ENCODE data around the gene STK40. TPM values are rescaled to one million over a fixed set of nuclear protein-coding genes. Genes with fewer than 3 reads are reported as not detected.

The STK40 gene
- total and polyA plus RNA-seq, 9 of the 15 experiments (the other 6 are each of a cell fraction or from before 2014, with no cell fraction given): 0.69 to 94.3 (median 39.1) TPM

DNA sequence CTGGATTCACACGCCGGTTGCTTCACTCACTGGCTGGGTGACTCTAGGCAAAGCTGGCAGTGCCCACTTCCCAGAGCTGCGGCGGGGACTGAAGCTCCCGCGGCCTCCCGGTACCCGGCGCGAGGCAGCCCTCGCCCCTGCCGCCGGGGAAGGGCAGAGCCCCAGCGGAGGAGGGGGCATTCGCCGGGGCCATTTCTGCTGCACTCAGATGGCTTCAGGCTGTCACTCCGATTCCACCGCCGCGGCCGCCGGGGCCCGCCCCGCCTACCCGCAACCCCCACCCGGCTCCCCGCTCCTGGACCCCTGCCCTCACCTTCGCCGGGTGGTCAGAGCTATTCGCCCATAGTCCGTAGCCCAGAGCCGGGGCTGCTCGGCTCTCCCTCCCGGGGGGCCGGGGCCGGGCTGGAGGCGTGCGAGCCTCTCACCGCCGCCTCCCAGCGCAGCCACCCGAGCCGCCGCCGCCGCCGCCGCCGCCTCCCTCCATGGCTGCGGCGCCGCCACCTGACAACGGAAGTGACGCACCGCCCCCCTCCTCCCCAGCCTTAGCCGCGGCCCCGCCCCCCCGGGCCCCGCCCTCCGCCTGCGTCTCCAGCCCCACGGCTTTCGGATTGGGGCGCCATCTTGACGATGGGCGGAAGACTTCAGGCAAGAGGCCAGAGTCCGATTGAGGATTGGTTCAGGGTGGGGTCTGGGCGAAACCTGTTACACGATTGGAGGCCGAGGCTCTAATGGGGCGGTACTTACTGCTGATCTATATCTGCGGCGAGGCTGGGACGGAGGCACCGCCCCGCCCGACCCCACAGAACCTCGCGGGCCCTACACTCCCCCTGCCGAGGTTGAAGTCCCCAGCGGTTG lies at the start of gene STK40 (continued):
- TF ChIP-seq ZNF3 (CRISPR knock-in tag; IDR thresholded peaks at IDR 0.05) (no peak), CAMTA2 (CRISPR knock-in tag; conservative IDR thresholded peaks at IDR 0.05) (no peak), ASH1L (IDR thresholded peaks at IDR 0.05; ENCODE audit: borderline replicate concordance, low read depth, partially characterized antibody) (peak; percentile 99), ZFPM2 (CRISPR knock-in tag; IDR thresholded peaks at IDR 0.05) (no peak), ADNP (tag; IDR thresholded peaks at IDR 0.05) (no peak), ZBED1 (IDR thresholded peaks at IDR 0.05) (no peak), FOS (IDR thresholded peaks at IDR 0.05; ENCODE audit: extremely low read depth, insufficient read length) (peak; percentile 97), OTX1 (CRISPR knock-in tag; IDR thresholded peaks at IDR 0.05) (no peak), MED1 (CRISPR knock-in tag; IDR thresholded peaks at IDR 0.05; ENCODE audit: borderline replicate concordance) (no peak), CBFA2T2 (conservative IDR thresholded peaks at IDR 0.05) (no peak), NUFIP1 (IDR thresholded peaks at IDR 0.05; ENCODE audit: partially characterized antibody) (no peak), NKRF (IDR thresholded peaks at IDR 0.05; ENCODE audit: borderline replicate concordance) (0 out of 2 replicates have a peak, but pooled peaks have one; percentile 14), ESRRB (CRISPR knock-in tag; IDR thresholded peaks at IDR 0.05; ENCODE audit: borderline replicate concordance) (no peak), HCFC1 (IDR thresholded peaks at IDR 0.05; ENCODE audit: low read depth, low read length) (peak; percentile 95), TSHZ1 (CRISPR knock-in tag; IDR thresholded peaks at IDR 0.05) (no peak), ZNF79 (CRISPR knock-in tag; IDR thresholded peaks at IDR 0.05; ENCODE audit: low read depth) (no peak)
- TF ChIP-seq, protein P1, sequence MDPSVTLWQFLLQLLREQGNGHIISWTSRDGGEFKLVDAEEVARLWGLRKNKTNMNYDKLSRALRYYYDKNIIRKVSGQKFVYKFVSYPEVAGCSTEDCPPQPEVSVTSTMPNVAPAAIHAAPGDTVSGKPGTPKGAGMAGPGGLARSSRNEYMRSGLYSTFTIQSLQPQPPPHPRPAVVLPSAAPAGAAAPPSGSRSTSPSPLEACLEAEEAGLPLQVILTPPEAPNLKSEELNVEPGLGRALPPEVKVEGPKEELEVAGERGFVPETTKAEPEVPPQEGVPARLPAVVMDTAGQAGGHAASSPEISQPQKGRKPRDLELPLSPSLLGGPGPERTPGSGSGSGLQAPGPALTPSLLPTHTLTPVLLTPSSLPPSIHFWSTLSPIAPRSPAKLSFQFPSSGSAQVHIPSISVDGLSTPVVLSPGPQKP (CRISPR knock-in tag; IDR thresholded peaks at IDR 0.05): no peak
- TF ChIP-seq, protein P2, sequence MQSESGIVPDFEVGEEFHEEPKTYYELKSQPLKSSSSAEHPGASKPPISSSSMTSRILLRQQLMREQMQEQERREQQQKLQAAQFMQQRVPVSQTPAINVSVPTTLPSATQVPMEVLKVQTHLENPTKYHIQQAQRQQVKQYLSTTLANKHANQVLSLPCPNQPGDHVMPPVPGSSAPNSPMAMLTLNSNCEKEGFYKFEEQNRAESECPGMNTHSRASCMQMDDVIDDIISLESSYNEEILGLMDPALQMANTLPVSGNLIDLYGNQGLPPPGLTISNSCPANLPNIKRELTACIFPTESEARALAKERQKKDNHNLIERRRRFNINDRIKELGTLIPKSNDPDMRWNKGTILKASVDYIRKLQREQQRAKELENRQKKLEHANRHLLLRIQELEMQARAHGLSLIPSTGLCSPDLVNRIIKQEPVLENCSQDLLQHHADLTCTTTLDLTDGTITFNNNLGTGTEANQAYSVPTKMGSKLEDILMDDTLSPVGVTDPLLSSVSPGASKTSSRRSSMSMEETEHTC (IDR thresholded peaks at IDR 0.05): no peak
- TF ChIP-seq, protein P3, sequence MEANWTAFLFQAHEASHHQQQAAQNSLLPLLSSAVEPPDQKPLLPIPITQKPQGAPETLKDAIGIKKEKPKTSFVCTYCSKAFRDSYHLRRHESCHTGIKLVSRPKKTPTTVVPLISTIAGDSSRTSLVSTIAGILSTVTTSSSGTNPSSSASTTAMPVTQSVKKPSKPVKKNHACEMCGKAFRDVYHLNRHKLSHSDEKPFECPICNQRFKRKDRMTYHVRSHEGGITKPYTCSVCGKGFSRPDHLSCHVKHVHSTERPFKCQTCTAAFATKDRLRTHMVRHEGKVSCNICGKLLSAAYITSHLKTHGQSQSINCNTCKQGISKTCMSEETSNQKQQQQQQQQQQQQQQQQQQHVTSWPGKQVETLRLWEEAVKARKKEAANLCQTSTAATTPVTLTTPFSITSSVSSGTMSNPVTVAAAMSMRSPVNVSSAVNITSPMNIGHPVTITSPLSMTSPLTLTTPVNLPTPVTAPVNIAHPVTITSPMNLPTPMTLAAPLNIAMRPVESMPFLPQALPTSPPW (CRISPR knock-in tag; IDR thresholded peaks at IDR 0.05): peak; percentile 99
